Measurements from ENCODE around the gene INTS7.

Gene INTS7, protein sequence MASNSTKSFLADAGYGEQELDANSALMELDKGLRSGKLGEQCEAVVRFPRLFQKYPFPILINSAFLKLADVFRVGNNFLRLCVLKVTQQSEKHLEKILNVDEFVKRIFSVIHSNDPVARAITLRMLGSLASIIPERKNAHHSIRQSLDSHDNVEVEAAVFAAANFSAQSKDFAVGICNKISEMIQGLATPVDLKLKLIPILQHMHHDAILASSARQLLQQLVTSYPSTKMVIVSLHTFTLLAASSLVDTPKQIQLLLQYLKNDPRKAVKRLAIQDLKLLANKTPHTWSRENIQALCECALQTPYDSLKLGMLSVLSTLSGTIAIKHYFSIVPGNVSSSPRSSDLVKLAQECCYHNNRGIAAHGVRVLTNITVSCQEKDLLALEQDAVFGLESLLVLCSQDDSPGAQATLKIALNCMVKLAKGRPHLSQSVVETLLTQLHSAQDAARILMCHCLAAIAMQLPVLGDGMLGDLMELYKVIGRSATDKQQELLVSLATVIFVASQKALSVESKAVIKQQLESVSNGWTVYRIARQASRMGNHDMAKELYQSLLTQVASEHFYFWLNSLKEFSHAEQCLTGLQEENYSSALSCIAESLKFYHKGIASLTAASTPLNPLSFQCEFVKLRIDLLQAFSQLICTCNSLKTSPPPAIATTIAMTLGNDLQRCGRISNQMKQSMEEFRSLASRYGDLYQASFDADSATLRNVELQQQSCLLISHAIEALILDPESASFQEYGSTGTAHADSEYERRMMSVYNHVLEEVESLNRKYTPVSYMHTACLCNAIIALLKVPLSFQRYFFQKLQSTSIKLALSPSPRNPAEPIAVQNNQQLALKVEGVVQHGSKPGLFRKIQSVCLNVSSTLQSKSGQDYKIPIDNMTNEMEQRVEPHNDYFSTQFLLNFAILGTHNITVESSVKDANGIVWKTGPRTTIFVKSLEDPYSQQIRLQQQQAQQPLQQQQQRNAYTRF

DNA sequence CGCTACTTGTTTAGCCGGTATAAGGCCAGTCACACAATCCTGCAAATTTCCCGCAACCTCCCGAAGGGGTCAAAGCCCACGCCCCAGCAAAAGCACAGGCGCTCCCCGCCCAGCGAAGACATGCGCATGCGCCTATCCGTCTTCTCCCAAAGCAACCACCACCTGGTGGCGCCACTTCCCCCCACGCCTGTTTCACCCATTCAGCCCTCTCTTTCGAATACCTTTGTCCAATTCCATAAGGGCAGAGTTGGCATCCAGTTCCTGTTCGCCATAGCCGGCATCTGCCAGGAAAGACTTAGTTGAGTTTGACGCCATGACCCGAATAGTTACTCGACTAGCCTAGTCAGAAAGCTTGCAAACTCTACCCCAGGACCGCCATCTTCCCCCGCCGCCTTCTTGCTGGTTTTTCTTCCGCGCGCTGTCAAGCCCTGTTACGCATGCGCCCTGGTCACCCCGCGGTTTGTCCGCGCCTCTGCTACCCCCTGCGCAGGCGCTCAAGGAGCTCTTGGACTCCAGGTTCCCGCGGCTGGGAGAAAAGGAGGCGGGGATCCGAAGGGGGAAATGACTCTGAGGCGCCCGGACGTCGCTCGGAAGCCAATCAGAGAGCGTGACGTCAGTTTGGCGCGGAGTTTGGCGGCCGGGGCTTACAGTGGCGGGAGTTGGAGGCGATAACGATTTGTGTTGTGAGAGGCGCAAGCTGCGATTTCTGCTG is at the start of gene INTS7, which contains the start of gene DTL:
TSS of gene INTS7 (minus strand) at position 435 of the 712 bp plus-strand sequence. CDS start at position 315, 120 bp downstream.
TSS of gene DTL (plus strand) at position 626 of the 712 bp plus-strand sequence. CDS start 143 bp downstream, outside the sequence.
- peak; percentile 94 to 99 for DNase-seq (ENCODE audit: low read depth in 1 of 2, low spot score in 1 of 2)

DNA sequence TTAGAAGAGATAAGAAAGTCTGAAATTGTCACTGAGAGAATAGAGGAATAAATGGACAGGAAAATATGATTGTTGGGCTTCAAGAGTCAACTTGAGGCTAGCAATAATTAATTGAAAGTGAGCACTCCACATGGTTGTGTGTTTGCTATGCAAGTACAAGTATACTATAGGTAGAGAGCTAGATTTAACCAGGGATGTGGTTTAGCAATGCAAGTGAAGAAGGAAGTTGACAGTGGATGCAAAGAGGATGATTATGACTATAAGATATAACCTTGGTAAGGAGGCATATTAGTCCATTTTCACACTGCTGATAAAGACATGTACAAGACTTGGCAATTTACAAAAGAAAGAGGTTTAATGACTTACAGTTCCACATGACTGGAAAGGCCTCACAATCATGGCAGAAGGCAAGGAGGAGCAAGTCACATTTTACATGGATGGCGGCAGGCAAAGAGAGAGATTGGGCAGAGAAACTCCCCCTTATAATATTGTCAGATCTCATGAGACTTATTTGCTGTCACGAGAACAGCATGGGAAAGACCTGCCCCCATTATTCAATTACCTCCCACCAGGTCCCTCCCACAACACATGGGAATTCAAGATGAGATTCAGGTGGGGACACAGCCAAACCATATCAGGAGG is 47.5 kb upstream of the INTS7 start:
- no peak for DNase-seq (ENCODE audit: low read depth in 1 of 2, low spot score in 1 of 2)

DNA sequence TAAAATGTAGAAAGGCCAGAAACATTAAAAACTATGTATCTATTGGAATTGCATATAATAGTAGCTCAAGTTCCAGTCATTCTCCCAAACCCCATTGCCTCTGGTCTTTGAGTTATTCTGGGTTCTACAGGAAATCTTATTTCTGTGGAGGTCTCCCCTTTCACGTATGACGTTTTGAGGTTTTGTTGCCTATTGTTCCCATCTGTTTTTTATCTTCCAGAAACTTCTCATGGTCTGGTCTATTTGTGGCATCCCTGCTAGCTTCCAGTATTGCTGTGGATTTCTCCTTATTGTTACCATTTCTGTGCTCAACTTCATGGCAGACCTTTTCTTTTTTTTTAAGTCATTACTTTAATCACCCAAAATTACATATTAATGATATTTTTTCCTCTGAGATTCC is 43.5 kb upstream of the INTS7 start:
- DNase-seq (ENCODE audit: low read depth in 1 of 2, low spot score in 1 of 2): no peak

DNA sequence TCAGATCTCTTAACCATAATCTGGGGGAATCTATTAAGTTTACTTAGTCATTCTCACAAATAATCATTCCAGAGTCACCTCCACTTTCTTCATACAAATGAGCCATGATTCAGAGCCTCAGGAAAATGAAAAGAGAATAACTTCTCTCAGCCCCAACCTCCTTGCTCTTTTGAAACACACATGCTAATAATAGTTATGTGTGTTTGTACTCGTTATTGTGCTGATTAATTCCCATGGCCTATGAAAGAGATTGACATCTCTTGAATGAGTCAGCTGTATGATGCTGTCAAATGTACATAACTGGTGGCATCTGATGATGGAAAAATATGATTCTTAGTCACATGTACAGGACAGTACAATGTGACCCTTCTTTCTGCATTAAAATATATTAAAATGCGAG is 41.7 kb upstream of the INTS7 start:
- DNase-seq (ENCODE audit: low read depth in 1 of 2, low spot score in 1 of 2): no peak

DNA sequence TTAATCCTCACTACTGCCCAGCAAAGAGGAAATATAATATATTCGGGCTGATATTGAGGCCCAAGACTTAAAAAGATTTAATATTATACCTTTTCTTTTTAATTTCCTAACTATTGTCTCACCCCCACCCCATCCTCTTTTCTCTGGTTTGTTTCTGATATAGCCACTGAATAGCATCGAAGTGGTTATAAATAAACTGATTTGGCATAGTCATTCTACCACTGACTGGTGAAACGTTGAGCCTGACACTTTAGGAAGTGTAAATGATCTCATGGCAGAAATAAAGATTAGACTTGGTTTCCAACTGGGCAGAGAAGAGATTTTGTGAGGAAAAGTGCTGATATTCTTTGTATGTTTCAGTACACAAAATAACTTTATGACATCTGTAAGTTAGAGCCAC is 39.5 kb upstream of the INTS7 start:
- DNase-seq (ENCODE audit: low read depth in 1 of 2, low spot score in 1 of 2): no peak

DNA sequence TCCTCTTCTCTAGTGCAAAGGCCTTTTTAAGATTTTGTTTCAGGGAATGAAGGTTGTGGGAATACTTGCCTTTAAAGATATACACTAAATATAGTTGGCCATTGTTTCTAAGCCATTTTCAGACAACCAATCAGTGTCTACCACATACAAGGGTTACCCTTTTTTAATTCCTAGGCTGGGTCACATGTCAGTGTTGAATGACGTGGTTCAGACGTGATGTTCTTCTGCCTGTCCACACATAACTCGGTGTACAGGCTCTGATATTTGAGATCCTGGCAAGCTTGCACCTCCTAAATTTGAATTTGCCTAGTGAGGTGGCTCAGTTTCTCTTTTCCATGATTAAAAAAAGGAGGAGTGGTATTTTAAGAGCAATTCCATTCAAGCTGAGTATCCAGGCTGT is 39.0 kb upstream of the INTS7 start:
- DNase-seq (ENCODE audit: low read depth in 1 of 2, low spot score in 1 of 2): no peak

DNA sequence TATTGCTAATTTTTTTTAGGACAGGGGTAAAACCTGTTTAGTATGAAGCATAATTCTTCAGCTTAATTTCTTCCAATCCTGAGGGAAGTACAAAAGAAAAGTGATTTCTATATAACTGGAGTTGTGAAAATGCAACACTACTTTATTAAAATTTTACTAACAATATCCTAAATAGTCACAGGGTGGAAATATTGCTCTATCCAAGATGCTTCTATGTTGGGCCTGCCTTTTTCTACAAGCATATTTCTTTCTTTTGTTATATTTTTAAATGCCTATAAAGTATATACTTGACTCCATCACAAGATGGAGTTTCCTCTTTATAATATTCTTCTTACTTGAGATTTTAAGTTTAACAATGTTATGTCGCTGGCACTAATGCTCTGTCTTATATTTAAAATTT is 38.1 kb upstream of the INTS7 start:
- DNase-seq (ENCODE audit: low read depth in 1 of 2, low spot score in 1 of 2): no peak

DNA sequence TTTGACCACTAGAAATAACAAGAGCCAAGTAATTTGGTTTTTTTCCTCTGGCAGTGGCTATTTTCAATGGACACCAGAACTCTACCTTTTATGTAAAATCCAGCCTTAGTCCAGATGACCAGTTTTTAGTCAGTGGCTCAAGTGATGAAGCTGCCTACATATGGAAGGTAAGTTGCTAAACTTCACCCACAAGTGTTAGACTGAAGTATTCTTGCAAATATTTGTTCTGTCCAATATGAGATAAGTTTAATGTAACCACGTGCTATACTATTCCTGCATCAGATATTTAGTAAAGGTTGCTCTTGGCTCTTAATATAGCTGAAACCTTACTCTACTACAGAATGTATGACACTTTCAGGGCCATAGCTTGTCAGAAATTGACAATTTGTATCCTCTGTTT is 36.7 kb upstream of the INTS7 start:
- DNase-seq (ENCODE audit: low read depth in 1 of 2, low spot score in 1 of 2): no peak

DNA sequence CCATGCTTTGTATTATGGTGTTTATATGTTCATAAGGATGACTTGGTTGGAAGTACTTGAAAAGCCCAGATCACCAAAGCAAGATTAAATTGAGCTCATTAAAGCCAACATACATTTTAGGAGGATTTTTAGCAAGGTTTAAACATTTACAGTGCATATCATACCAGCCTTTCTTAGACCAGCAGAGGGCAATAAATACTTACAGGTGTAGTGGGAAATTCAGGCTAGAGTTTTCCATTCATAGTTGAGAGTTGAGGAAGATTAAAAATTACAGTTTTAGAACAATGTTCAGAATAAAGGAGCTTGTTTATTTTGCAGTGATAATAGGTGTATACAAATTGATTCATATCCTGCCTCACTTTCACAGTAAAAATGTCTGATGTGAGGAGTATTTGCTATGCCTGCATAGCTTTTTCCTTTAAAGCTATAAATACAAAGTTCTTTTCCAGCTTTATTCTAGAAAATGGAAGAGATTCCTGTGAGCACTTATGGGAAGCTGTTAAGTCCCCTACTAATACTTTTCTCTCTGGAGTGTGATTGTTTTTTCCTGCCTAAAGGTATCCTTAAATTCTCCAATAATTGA is 35.5 kb upstream of the INTS7 start:
- DNase-seq (ENCODE audit: low read depth in 1 of 2, low spot score in 1 of 2): no peak

DNA sequence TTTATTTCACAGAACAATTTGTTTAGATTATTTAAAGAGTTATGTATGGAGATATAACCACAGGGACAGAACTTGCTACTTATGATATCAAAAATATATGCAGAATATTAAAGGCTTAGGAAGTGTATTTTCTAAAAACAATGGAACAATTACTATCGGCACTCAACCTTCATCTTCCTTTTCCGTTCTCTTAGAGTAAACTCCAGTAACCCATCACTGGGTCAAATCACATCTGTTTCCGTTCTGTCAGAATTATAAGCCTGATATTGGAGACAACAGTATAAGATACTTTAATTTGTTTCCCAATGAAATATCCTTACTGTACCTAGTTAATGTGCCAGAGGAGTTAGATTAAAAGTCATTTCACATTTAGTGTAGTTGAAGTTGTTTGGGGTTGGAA is 32.4 kb upstream of the INTS7 start:
- DNase-seq (ENCODE audit: low read depth in 1 of 2, low spot score in 1 of 2): no peak

DNA sequence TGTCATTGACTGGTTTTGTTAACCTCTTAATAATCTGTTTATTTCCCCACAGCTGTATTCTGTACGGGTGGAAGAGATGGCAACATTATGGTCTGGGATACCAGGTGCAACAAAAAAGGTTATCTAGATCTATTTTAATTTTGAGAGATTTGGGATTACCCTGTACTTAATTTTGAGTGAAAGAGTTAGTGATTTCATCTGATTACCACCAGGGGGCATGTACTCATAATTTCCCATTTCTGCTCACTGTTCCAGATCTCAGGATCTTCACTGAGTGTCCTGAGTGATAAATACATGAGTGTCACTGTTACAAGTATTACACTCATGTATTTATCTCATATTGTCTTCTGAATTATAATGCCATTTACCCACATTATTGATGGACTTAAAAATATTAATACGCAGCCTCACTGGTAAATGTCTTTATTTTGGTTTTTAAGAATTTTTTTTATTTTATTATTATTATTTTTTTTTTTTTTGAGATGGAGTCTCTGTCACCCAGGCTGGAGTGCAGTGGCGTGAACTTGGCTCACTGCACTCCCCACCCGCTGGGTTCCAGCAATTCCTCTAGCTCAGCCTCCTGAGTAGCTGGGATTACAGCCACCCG is 27.6 kb upstream of the INTS7 start:
- DNase-seq (ENCODE audit: low read depth in 1 of 2, low spot score in 1 of 2): no peak

DNA sequence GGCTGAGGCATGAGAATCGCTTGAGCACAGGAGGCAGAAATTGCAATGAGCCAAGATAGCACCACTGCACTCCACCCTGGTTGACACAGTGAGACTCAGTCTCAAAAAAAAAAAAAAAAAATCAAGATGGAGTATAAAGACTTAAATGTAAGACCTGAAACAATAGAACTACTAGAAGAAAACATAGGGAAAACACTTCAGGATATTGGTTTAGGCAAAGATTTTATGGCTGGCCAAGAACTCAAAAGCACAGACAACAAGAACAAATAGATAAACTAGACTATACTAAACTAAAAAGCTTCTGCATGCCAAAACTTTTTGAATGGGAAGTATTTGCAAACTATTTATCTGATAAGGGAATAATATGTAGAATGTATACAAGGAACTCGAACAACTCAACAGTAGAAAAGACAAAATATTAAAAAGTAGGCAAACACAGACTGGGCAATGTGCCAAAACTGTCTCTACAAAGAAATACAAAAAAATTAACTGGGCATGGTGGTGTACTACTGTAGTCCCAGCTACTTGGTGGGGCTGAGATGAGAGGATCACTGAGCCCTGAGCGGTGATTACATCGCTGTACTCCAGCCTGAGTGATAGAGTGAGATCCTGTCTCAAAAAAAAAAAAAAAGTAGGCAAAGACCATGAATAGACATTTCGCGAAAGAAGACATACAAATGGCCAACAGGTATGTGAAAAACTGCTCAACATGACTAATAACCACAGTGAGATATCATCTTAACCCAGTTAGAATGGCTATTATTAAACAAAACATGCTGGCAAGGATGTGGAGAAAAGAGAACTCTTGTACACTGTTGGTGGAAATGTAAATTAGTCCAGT is 25.5 kb upstream of the INTS7 start:
- no peak for DNase-seq (ENCODE audit: low read depth in 1 of 2, low spot score in 1 of 2)

DNA sequence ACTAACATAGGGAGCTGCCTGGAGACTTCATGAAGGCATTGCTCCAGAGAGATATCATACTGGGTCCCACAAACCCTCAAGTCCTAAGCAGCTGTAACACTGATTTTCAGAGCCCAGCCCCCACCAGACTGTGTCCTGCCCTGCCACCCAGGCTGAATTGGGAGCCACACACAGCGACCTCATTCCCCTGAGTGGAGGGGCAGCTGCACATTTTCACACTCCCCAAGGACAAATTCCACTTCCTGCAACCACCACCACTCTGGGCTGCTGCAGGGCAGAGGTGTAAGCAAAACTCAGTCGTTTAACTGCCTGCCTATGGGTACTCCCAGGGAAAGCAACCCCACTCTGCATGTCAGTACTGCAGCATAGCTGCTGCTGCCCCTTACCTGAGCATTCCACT is 20.0 kb upstream of the INTS7 start:
- no peak for DNase-seq (ENCODE audit: low read depth in 1 of 2, low spot score in 1 of 2)

DNA sequence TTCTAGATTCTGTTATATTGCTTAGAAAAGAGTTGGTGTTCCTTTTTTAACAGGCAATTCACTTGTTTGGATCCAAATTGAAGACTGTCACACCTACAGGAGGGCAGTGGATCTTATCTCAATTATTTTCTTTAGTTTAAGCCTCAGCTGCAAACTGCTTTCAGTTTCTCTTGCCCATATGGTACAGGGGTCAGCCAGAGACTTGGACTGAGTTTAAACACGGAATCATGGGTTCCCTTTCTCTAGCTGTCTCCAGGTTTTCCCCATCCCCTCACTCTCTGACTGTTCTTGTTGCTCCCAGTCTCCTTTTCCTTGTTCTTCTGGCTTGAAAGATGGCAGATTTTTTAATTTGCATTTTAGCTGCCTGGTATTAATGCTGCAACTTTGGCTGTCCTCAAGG is 18.6 kb upstream of the INTS7 start:
- no peak for DNase-seq (ENCODE audit: low read depth in 1 of 2, low spot score in 1 of 2)

DNA sequence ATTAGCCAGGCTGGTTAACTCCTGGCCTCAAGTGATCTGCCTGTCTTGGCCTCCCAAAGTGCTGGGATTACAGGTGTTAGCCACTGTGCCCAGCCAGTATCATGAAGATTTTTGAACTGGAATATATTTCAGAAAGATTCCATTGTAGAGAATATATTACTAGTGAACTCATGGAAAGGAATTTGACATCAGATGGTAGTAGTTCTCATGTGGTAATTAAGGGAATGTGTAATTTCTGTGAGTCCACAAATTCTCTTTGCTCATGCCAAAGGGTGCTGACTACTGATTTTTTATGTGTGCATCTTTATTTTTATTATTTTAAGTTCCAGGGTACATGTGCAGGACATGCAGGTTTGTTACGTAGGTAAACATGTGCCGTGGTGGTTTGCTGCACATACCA is 10.6 kb upstream of the INTS7 start:
- DNase-seq (ENCODE audit: low read depth in 1 of 2, low spot score in 1 of 2): no peak

DNA sequence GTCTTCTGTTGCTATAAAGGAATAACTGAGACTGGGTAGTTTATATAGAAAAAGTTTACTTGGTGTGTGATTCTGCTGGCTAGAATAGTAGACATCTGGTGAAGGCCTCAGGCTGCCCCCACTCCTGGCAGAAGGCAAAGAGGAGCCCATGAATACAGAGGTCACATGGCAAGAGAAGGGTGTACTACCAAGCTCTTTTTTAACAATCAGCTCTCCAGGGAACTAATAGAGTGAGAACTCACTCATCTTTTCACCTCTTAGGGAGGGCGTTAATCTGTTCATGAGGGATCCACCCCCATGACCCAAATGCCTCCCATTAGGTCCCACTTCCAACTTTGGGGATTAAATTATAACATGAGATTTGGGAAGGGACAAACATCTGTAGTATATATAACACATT is 9.5 kb upstream of the INTS7 start:
- DNase-seq (ENCODE audit: low read depth in 1 of 2, low spot score in 1 of 2): no peak

DNA sequence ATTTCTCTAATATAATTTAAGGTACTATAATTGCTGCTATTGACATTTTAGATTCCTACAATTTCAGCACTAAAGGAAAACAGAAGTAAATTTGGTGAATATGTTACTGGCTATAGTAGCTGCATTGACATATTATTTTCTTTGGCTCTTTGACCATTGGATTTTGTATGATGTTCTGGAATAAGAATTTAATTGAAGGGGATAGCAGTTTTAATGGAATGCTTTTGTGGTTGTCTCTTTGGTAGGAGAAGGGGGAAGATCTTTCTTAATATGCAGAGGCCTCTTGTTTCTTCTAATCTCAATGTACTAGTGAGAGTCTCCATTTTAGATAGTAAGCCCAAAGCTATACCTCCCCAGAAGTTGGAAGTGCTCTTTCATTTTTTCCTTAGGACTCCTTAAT is 7.1 kb upstream of the INTS7 start:
- no peak for DNase-seq (ENCODE audit: low read depth in 1 of 2, low spot score in 1 of 2)

DNA sequence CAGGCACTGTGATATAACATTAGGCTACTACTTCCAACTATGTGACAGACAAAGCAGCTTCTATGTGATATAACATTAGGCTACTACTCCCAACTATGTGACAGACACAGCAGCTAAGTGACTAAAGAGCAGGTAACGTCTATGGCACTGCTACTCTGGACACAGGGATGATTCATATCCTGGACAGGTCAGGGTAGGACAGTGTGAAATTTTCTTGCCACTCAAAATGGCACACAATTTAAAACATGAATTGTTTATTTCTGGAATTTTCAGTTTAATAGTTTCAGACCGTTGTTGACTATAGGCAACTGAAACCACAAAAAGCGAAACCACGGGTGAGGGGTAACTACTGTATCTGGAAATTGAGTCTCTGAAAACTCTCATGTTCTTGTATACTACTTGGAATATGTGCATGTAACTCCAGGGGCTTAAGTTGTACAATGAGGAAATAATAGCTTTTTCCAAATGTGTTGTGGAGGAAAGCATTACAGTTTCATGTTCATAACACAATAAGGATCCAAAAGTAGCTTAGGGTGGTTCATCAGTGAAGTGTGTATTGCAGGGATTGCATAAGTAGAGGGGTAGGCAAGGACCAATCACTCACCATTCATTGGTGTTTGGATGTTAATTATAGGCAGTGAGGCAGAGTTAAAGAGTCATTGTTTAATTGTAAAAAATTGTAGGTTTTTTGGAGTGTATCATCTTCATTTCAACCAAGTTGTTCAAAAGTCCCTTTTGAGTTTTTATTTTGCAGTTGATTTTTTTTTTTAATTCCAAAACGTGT is 5.5 kb upstream of the INTS7 start:
- DNase-seq (ENCODE audit: low read depth in 1 of 2, low spot score in 1 of 2): no peak
